Stimulated activated CD4-positive, alpha-beta T cell treated with anti-CD3 and anti-CD28 coated beads, Interleukin-2, amount 100 ng/mL, for 24 hours (primary cell): ENCODE measurements around the gene DNAJB5.

ENCODE experiments used
- DNase-seq, 2 donors: peaks; one replicate each; pipeline ENCODE4 v3.0.0-alpha.2; 2020

DNAJB5 gene

GRCh38 chr9:34985311-34985899 lies 4.1 kb upstream of the DNAJB5 start:
- peak; percentile 71 to 73 for DNase-seq

GRCh38 chr9:34986540-34987047 lies 3.0 kb upstream of the DNAJB5 start:
- peak; percentile 46 to 56 for DNase-seq

DNA sequence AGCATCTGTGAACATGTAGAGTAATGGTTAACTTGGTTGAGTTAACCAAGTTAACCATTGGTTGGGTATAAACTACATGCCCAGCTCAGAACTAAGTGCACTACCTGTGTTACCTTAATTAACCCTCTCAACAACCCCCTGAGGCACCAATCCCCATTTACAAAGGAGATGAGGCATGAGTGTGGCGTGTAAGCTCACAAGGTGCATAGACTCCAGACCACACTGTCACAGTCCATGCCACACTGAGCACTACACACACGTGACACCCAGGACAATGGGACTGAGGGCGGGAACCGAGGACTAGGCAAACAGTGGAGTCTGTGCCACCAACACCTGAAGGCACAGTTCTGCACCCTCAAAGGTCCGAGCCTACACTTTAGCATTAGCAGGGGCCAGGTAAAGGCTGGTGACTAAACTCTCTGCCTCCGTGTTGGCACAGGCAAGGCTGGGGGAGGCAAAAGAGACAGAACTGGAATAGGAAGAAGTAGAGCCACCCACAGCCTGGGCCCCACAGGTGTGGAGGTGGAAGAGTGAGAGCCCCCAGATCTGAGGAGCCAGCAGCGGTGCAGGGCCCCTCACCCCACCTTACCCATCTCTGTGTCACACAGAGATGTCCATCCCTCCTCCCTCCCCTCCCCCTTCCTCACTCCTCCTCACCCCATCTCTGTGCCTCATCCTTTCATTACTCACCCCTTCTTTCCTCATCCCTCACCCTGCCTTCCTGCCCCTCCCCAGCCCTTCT lies 2.2 kb upstream of the DNAJB5 start:
- DNase-seq: peak in 1 of 2 donors; percentile 17

DNA sequence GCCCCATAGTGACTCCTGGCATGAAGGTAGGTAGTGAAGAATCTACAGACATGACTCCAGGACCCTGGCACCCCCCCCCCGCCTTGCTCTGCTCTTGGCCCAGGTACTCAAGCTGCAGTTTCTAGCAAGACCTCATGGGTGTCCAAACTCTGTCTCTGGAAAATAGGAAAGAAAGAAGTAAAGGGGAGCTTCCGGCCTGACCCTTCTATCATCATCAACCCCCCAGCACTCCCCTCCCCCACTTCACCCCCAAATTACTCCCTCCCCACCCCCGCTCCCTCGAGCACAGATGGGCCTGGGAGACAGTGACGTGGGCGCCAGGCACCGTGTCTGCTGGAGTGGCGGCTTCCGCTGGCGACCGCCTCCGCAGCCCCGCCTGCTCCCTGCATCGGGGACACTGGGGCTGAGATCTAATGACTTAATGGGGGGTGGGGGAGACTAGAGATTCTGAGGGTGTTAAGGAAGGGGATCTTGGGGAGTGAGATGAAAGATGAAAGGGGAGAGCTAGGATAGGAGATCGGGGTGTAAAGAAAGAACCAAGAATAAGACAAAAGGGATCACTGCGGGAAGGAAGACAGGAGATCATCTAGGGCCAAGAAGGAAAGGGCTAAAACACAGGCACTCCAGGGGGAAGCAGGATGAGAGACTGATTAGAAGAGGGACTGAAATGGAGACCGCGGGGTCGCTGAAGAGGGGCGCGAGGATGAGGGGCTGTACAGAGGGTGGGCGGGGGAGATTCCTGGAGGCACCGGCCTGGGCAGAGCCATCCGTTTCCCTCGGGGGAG lies 1.1 kb upstream of the DNAJB5 start:
- peak in 1 of 2 donors; percentile 65 for DNase-seq

- DNase-seq: peak; percentile 50
Observed at GRCh38 chr9:34989946-34990635, 546 bp downstream of the DNAJB5 start.

DNA sequence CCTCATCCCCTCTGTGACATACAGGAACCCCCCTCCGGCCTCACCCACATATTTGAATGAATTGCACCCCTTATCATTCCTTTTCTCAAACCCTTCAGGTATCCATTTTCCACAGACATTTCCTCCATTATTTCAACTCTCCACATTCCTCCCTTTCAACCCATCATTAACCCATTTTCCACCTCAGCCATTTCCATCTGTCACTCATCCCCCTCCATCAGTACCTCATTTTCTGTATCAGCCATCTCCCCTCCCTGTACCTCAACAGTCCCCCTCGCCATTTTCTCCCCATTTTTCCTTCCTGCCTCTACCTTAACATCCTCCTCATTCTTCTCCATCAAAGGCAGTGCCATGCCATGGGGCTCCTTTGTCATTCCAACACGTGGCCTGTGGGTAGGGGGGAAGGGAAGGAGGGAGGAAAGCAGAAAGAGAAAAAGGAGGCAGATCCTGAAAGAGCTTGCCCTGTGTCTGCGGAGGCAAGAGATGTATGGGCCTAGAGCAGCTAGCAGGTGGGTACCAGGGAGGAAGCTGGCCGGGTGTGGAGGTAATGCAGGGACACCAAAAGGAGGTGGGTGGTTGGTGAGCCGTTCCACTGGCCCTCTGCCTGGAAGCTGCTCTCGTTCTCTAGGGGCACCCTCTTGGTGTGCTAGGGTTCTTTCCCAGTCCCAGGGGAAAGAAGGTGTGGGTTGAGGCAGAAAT lies 1.5 kb downstream of the DNAJB5 start:
- DNase-seq: no peak

DNA sequence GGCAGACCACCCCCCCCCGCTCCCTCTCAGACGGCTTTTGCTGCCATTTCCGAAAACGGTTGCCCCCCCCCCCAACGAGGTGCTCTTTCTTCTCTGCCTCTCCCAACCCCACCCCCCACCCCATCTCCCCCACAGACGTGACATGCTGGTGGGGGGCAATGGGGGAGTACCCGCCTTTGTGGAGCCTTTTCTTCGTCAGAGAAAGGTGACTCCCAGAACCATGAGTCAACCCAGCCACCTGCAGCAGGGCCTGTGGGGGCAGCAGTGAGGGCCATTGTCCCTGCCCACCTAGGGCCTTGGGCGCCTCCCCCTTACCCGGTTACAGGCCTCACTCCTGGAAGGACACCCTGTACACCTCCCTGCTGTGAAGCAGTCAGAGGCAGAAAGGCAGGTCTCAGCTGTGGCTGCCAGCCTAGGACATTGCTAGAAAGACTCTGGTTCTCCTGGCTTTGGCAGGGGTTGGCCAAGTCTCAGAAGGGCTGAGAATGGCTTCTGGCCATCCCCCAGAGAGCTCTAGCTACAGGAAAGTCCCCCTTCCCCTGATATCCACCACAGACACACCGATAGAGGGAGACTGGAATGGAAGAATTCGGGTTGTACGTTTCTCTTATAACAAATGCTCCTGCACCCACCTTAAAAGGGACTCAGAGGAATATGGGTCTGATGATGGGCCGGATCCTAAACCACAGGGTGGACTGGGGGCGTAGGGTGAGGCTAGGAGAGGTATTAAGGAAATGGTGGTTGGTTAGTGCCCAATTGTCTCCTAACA lies 2.2 kb downstream of the DNAJB5 start:
- DNase-seq: peak; percentile 30 to 32

GRCh38 chr9:34992376-34992951 lies 2.9 kb downstream of the DNAJB5 start:
- peak; percentile 66 to 76 for DNase-seq

DNA sequence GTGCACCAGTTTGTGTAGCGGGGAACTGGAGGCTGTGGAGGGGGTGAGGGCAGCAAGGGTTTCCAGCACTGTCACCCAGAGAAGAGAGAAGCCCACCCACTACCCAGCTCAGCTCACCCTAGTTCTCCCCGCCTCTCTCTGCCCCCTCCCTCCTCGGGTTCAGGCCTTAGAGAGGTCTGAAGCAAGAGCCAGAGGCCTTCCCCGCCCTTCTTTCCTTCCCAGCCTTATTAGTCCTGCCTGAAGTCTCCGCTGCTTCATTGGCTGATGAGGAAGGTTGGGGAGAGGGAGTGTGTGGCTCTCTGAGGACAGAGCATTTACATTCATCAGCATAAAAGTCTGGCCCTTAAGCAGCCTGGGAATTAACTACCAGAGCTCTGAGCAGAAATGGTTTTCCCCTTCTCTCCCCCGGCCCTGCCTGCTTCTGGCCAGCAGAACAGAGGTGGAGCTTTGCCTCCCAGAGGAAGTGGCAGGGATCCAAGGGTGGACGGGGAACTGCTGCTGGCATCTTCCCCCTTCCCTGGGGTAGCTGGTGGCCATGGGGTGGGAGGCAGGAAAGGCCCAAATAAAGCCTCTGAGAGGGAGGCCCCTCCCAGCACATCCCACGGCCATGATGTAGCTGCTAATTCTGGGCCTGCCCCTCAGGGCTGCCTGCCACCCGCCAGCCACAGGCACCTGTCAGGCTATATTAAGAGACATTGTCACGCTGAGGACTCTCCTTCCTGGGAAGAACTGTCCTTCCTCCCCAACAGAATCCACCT lies 4.1 kb downstream of the DNAJB5 start:
- peak in 1 of 2 donors; percentile 37 for DNase-seq

GRCh38 chr9:34994260-34994899 lies 4.8 kb downstream of the DNAJB5 start:
- DNase-seq: peak in 1 of 2 donors; percentile 16

- DNase-seq: no peak
Observed at GRCh38 chr9:34994900-34995669, 5.5 kb downstream of the DNAJB5 start.

- DNase-seq: no peak
Observed at GRCh38 chr9:34995670-34996060, 6.1 kb downstream of the DNAJB5 start.

GRCh38 chr9:34996181-34996904 lies 6.8 kb downstream of the DNAJB5 start:
- no peak for DNase-seq

DNA sequence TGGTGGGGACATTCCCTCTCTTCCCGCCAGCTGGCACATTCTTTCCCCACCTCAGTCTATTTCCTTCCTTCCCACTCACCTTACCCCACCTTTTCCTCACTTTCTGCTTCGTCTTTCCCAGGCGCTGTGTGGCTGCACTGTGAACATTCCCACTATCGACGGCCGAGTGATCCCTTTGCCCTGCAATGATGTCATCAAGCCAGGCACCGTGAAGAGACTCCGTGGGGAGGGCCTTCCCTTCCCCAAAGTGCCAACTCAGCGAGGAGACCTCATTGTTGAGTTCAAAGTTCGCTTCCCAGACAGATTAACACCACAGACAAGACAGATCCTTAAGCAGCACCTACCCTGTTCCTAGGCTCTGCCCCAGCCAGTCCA lies 7.3 kb downstream of the DNAJB5 start:
- no peak for DNase-seq

DNA sequence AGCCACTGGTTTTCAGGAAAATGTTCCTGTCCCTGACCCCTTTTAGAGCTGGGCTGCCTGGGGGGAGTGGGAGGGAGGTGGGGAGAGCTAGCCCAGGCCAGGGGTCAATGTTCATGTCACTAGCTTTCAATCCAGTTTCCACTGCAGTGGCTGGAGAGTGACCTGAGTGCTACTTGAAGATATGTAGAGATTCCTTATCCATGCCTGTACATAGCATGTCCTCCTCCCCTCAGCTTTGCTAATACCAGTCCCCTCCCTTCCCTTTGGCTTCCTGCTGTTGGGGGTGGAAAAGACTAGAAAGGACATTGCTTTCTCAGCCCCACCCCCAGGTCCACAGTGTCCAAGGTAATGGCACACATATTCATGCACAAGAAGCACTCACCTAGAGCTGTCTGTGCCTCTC lies 7.8 kb downstream of the DNAJB5 start:
- DNase-seq: no peak

- DNase-seq: no peak
Observed at GRCh38 chr9:34998266-34998665, 8.7 kb downstream of the DNAJB5 start.

DNA sequence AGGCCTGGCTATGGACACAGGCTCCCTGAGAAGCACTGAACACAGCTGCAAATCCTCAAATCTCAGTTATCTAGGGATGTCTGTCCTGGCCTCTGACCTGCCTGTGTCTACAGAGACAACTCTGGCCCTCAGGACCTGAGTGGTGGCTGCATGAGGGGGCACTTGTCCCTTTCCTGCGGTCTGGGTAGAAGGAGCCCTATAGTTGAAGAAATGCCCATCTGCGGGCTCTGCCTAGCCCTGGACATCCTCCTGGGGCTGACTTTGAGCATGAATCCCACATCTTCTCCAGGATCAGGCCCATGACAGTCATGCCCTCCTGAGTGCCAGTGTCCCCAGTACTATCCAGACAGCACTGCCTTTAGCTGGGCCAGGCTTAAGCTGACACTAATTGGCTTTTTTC lies 10.0 kb downstream of the DNAJB5 start:
- DNase-seq: no peak

DNA sequence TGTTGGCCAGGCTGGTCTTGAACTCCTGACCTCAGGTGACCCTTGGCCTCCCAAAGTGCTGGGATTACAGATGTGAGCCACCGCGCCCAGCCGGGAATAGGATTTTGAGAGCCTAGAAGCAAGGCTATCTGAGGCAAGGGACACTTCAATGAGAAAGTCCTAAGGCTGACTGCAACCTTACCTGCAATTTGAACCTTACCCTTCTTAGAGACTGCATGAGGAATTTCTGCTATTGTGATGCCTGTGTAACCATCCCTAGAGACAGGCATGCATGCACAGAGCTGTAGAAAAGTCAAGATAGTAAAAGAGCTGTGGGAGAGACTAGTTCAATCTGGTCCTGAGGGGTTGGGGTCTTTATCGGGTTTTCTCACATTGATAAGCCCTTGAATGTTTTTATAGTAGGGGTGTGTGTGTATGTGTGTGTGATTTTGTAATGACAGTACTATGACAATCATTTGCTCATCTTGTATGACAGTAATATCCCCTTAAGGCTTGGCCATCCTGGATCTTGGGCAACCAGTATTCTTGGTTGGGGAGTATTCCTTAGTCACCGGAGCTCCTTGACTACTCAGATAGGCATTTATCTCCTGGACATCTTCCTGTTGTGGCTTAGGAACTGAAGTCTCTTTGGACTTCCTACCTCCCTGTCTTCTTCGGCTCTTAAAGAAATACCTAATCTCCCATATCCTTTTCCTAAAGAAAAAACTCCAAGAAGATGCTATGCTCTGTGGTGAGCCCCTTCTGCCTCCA lies 11.2 kb downstream of the DNAJB5 start:
- DNase-seq: no peak
